ENCODE measurements around the gene PWWP2A.

DNA sequence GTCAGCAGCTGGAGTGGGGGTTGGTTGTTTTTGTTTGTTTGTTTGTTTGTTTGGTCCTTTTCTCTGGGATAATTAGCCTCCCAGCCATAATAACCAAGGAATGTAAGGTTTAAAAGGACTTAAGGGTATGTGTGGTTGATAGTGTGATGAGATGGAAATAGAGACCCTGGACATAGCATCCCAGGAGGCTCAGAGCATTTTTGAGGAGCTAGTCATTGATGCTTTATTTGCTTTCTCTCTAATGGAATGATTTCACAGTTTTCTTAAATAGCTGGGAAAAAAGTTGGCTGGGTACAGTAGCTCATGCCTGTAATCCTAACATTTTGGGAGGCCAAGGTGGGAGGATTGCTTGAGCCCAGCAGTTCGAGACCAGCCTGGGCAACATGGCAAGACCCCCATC lies 65.2 kb downstream of the PWWP2A start:
- TF ChIP-seq, protein P1, sequence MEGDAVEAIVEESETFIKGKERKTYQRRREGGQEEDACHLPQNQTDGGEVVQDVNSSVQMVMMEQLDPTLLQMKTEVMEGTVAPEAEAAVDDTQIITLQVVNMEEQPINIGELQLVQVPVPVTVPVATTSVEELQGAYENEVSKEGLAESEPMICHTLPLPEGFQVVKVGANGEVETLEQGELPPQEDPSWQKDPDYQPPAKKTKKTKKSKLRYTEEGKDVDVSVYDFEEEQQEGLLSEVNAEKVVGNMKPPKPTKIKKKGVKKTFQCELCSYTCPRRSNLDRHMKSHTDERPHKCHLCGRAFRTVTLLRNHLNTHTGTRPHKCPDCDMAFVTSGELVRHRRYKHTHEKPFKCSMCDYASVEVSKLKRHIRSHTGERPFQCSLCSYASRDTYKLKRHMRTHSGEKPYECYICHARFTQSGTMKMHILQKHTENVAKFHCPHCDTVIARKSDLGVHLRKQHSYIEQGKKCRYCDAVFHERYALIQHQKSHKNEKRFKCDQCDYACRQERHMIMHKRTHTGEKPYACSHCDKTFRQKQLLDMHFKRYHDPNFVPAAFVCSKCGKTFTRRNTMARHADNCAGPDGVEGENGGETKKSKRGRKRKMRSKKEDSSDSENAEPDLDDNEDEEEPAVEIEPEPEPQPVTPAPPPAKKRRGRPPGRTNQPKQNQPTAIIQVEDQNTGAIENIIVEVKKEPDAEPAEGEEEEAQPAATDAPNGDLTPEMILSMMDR (conservative IDR thresholded peaks at IDR 0.05 in 1 of 2, IDR thresholded peaks at IDR 0.05 in 1 of 2; ENCODE audit: extremely low read depth in 1 of 2, insufficient read depth in 1 of 2, low read depth in 1 of 2, low read length in 2 of 2): no peak
- TF ChIP-seq EZH2 (IDR thresholded peaks at IDR 0.05; ENCODE audit: borderline replicate concordance, low read length): no peak

Measured in mammary epithelial cell (primary cell).